Breast epithelium (tissue), 4 donors: ENCODE data around the gene MRPL33. TPM values are rescaled to one million over a fixed set of nuclear protein-coding genes. Genes with fewer than 3 reads are reported as not detected.

Experiments used
- DNase-seq, 2 donors: peaks; one replicate each; pipeline ENCODE4 v3.0.0-alpha.2; 2019; ENCODE audit warnings: low spot score in 2 of 2
- H3K27ac ChIP-seq, 2 donors: fragments of 200-600 bp; sonication (generic) in 1 of 2; one replicate each; pipeline ENCODE4 v1.5.1; 2016 to 2019; ENCODE audit warnings: mild to moderate bottlenecking in 1 of 2
- H3K27me3 ChIP-seq, 2 donors: fragments of 200-600 bp; sonication (generic) in 1 of 2; one replicate each; pipeline versions ENCODE4 v1.5.1 to v1.6.0; 2017 to 2019; ENCODE audit warnings: control low read depth in 1 of 2, mild to moderate bottlenecking in 1 of 2
- H3K36me3 ChIP-seq: fragments of 200-600 bp; one replicate; pipeline ENCODE4 v1.5.1; 2019
- H3K4me1 ChIP-seq, 2 donors: fragments of 200-600 bp; sonication (generic); one replicate each; pipeline ENCODE4 v1.5.1; 2016 to 2019; ENCODE audit warnings: control low read depth in 1 of 2
- H3K4me3 ChIP-seq, 3 donors: fragments of 200-600 bp; sonication (generic); 1 replicate in 2 of 3; 2 replicates in 1 of 3; pipeline ENCODE4 v1.5.1; 2016 to 2019; ENCODE audit warnings: mild to moderate bottlenecking in 3 of 3, moderate library complexity in 2 of 3
- H3K9me3 ChIP-seq, 2 donors: fragments of 200-600 bp; sonication (generic) in 1 of 2; one replicate each; pipeline ENCODE4 v1.5.1; 2016 to 2019; ENCODE audit warnings: control low read depth in 1 of 2
- POLR2A ChIP-seq: fragments of 450-650 bp; IDR thresholded peaks from one replicate; pipeline ENCODE4 v1.6.1; 2016; ENCODE audit warnings: antibody characterized with exemption, mild to moderate bottlenecking, moderate library complexity
- POLR2AphosphoS5 ChIP-seq, 3 donors: sonication (generic); formaldehyde crosslinking; IDR thresholded peaks; one replicate each; pipeline ENCODE4 v1.6.1; 2017; ENCODE audit warnings: antibody characterized with exemption in 3 of 3
- intact Hi-C: fragments of 100-400 bp; cut with DNase I; formaldehyde crosslinking; loops from one replicate; pipeline ENCODE4 v1.15.1; 2023; ENCODE audit warnings: low total_unique reads
- total RNA-seq, 3 donors: library from RNA; depleted of rRNA; stranded (reverse); fragments of >200 nt; gene quantifications; one replicate each; pipeline ENCODE4 v1.1.0, GENCODE V29; 2016
- TF ChIP-seq, protein P1 (sequence below), 3 donors: fragments of 450-650 bp; IDR thresholded peaks; one replicate each; pipeline ENCODE4 v1.5.1; 2016 to 2017; ENCODE audit warnings: antibody characterized with exemption in 3 of 3, mild to moderate bottlenecking in 3 of 3, moderate library complexity in 3 of 3

The MRPL33 gene
- total RNA-seq, 3 donors from 2014 or later = 88.2 to 93.3 (median 89.7) TPM

DNA sequence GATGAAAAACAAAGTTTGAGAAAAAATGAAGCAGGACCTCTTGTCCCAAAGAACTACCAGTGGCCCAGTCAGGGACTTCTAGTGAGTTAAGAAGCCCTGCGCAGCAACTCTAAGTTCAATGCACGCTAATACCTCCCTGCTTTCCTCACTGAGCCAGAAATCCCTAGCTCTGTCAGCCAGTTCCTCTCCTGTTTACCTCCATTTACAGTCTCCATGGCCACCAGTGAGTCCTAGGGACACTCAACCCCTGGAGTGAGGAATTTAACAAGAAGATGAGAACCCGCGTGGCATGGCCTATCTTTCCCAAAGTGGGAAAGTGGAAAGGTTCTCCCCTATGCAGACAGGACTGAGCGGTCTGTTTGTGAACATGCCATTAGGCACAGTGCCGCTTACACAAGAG lies 31.0 kb downstream of the MRPL33 start:
- Histone ChIP-seq H3K4me3 (no peak overlapping the region), H3K27me3 (no peaks in the 10 kb centered on the region), H3K4me1 (peaks cover 0 to 5% of the 10 kb centered on the region in 2 donors), H3K9me3 (no peaks in the 10 kb centered on the region), H3K27ac (no peak overlapping the region), H3K36me3 (no peaks in the 10 kb centered on the region)
- DNase-seq = no peak
- intact Hi-C loops = no loop called here
- TF ChIP-seq POLR2AphosphoS5 (IDR thresholded peaks at IDR 0.05) (no peak), POLR2A (no peak)
- TF ChIP-seq, protein P1, sequence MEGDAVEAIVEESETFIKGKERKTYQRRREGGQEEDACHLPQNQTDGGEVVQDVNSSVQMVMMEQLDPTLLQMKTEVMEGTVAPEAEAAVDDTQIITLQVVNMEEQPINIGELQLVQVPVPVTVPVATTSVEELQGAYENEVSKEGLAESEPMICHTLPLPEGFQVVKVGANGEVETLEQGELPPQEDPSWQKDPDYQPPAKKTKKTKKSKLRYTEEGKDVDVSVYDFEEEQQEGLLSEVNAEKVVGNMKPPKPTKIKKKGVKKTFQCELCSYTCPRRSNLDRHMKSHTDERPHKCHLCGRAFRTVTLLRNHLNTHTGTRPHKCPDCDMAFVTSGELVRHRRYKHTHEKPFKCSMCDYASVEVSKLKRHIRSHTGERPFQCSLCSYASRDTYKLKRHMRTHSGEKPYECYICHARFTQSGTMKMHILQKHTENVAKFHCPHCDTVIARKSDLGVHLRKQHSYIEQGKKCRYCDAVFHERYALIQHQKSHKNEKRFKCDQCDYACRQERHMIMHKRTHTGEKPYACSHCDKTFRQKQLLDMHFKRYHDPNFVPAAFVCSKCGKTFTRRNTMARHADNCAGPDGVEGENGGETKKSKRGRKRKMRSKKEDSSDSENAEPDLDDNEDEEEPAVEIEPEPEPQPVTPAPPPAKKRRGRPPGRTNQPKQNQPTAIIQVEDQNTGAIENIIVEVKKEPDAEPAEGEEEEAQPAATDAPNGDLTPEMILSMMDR (IDR thresholded peaks at IDR 0.05) = no peak

DNA sequence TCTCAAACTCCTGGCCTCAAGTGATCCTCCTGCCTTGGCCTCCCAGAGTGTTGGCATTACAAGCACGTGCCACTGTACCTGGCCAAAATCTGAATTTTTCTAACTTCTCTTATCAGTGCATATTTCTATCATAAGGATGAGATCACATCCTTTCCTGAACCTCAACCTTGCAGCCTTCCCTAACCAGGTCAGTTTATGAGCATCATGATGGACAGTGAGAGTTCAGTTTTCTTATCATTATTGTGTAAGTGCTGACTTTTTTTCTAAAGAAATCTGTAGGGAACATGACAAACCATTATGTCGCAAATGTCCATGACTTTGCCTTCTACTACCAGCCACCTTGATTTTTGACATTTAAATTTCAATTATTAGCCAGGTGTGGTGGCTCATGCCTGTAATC lies 31.5 kb downstream of the MRPL33 start:
- intact Hi-C loops = no loop called here

GRCh38 chr2:27804146-27804545 lies 32.6 kb downstream of the MRPL33 start:
- intact Hi-C loops = no loop called here
- Histone ChIP-seq H3K4me1 (peaks cover 0 to 5% of the 10 kb centered on the region in 2 donors), H3K27me3 (no peaks in the 10 kb centered on the region), H3K36me3 (no peaks in the 10 kb centered on the region), H3K9me3 (no peaks in the 10 kb centered on the region), H3K4me3 (no peak overlapping the region), H3K27ac (no peak overlapping the region)
- TF ChIP-seq, protein P1 (IDR thresholded peaks at IDR 0.05) = no peak
- TF ChIP-seq POLR2AphosphoS5 (IDR thresholded peaks at IDR 0.05) = no peak
- no peak for TF ChIP-seq POLR2A
- no peak for DNase-seq

More for the DNA sequence above, 31.5 kb downstream of the MRPL33 start:
- Histone ChIP-seq H3K4me1 (peaks cover 0 to 5% of the 10 kb centered on the region in 2 donors), H3K27ac (no peak overlapping the region), H3K9me3 (no peaks in the 10 kb centered on the region), H3K4me3 (no peak overlapping the region), H3K27me3 (no peaks in the 10 kb centered on the region), H3K36me3 (no peaks in the 10 kb centered on the region)
- TF ChIP-seq, protein P1 (IDR thresholded peaks at IDR 0.05) = no peak
- TF ChIP-seq POLR2AphosphoS5 (IDR thresholded peaks at IDR 0.05) (no peak), POLR2A (no peak)
- no peak for DNase-seq

- Histone ChIP-seq H3K36me3 (no peaks in the 10 kb centered on the region), H3K27me3 (no peaks in the 10 kb centered on the region), H3K4me1 (no peaks in the 10 kb centered on the region), H3K27ac (no peak overlapping the region), H3K9me3 (no peaks in the 10 kb centered on the region), H3K4me3 (no peak overlapping the region)
- no peak for DNase-seq
- TF ChIP-seq, protein P1 (IDR thresholded peaks at IDR 0.05) = no peak
- no peak for TF ChIP-seq POLR2A
- TF ChIP-seq POLR2AphosphoS5 (IDR thresholded peaks at IDR 0.05) = no peak
- intact Hi-C loops = no loop called here
These were observed 33.7 kb downstream of the MRPL33 start for GRCh38 chr2:27805180-27805579.

- no peak overlapping the region for H3K27ac ChIP-seq
- no peak overlapping the region for H3K4me3 ChIP-seq
- H3K36me3 ChIP-seq = no peaks in the 10 kb centered on the region
- no peaks in the 10 kb centered on the region for H3K9me3 ChIP-seq
- H3K27me3 ChIP-seq = no peaks in the 10 kb centered on the region
- no peaks in the 10 kb centered on the region for H3K4me1 ChIP-seq
- TF ChIP-seq POLR2AphosphoS5 (IDR thresholded peaks at IDR 0.05) (no peak), POLR2A (no peak)
- TF ChIP-seq, protein P1 (IDR thresholded peaks at IDR 0.05) = no peak
- no peak for DNase-seq
- intact Hi-C loops = no loop called here
These were observed 35.0 kb downstream of the MRPL33 start for GRCh38 chr2:27806311-27807059.
